B cell (primary cell): ENCODE measurements around the gene SART1. TPM values are rescaled to one million over a fixed set of nuclear protein-coding genes. Genes with fewer than 3 reads are reported as not detected.
A peak's percentile ranks its signal among the peaks of the same experiment; 100 is the strongest.

Experiments used
- ATAC-seq: fragments of 200-7000 bp; cut with Tn5 transposase; one replicate; pipeline ENCODE4 v1.10.0; 2021; ENCODE audit warnings: low read depth, mild to moderate bottlenecking, moderate number of reproducible peaks, moderate library complexity
- CTCF ChIA-PET: fragments of 350-600 bp; sonication (Branson Sonifier 250); formaldehyde crosslinking; loops from one replicate; lab custom pipeline; 2021; ENCODE audit warnings: antibody characterized with exemption, inconsistent platforms; lab: Charles Lee
- POLR2A ChIA-PET: fragments of 350-600 bp; sonication (Branson Sonifier 250); formaldehyde crosslinking; loops from one replicate; lab custom pipeline; 2021; ENCODE audit warnings: antibody characterized with exemption; lab: Charles Lee
- DNase-seq: peaks from one replicate; pipeline ENCODE4 v3.0.0; 2013
- H2AFZ ChIP-seq: 2 replicates; pipeline ENCODE4 v1.6.1; 2012; ENCODE audit warnings: mild to moderate bottlenecking, low read depth, low read length; ENCODE audit not compliant: insufficient read depth, poor library complexity, severe bottlenecking
- H3K27ac ChIP-seq, 2 donors: 1 replicate in 1 of 2; 2 replicates in 1 of 2; pipeline ENCODE4 v1.5.1; 2012 to 2013; ENCODE audit warnings: low read length in 2 of 2, mild to moderate bottlenecking in 2 of 2, moderate library complexity in 1 of 2
- H3K27me3 ChIP-seq, 4 experiments: fragments of 200-600 bp in 1 of 4; sonication (generic) in 1 of 4; replicated peaks in 1 of 4; 1 replicate in 2 of 4; 2 replicates in 2 of 4; pipeline versions ENCODE4 v1.6.1 to v1.7.0; 2013 to 2016; ENCODE audit warnings: low read length in 3 of 4, mild to moderate bottlenecking in 2 of 4, mixed read lengths in 1 of 4, moderate library complexity in 1 of 4; ENCODE audit not compliant: insufficient read depth in 4 of 4, control insufficient read depth in 3 of 4; ENCODE audit errors: control extremely low read depth in 1 of 4
- H3K36me3 ChIP-seq, 2 experiments: replicated peaks in 1 of 2; 1 replicate in 1 of 2; 2 replicates in 1 of 2; pipeline versions ENCODE4 v1.6.1 to v1.7.1; 2013; ENCODE audit warnings: low read length in 1 of 2; ENCODE audit not compliant: insufficient read depth in 2 of 2, control insufficient read depth in 1 of 2; ENCODE audit errors: control extremely low read depth in 1 of 2, extremely low read depth in 1 of 2
- H3K4me1 ChIP-seq, 2 donors: fragments of 200-600 bp in 1 of 2; sonication (generic) in 1 of 2; 1 replicate in 1 of 2; 2 replicates in 1 of 2; pipeline versions ENCODE4 v1.5.1 to v1.6.1; 2013 to 2017; ENCODE audit warnings: low read length in 2 of 2; ENCODE audit not compliant: control insufficient read depth in 2 of 2, insufficient read depth in 2 of 2
- H3K4me2 ChIP-seq: replicated peaks from 2 replicates; pipeline ENCODE3; 2012; ENCODE audit warnings: mild to moderate bottlenecking, low read depth, low read length; ENCODE audit not compliant: poor library complexity, severe bottlenecking
- H3K4me3 ChIP-seq, 5 experiments: fragments of 200-600 bp in 1 of 5; sonication (generic) in 1 of 5; 1 replicate in 3 of 5; 2 replicates in 2 of 5; pipeline versions ENCODE4 v1.5.1 to v1.7.0; 2011 to 2016; ENCODE audit warnings: low read length in 4 of 5, mild to moderate bottlenecking in 4 of 5, low read depth in 2 of 5, control low read depth in 1 of 5, moderate library complexity in 1 of 5; ENCODE audit not compliant: insufficient read depth in 1 of 5; ENCODE audit errors: control extremely low read depth in 1 of 5, extremely low read depth in 1 of 5
- H3K79me2 ChIP-seq: fragments of 200-600 bp; sonication (generic); one replicate; pipeline ENCODE4 v1.6.0; 2016; ENCODE audit warnings: low read length; ENCODE audit not compliant: control insufficient read depth, insufficient read depth
- H3K9ac ChIP-seq: fragments of 200-600 bp; sonication (generic); 2 replicates; pipeline ENCODE4 v1.6.1; 2017; ENCODE audit warnings: mild to moderate bottlenecking, low read length, moderate library complexity
- H3K9me3 ChIP-seq, 3 donors: one replicate each; pipeline versions ENCODE4 v1.6.1 to v1.7.1; 2013; ENCODE audit warnings: low read length in 2 of 3; ENCODE audit not compliant: control insufficient read depth in 2 of 3, insufficient read depth in 1 of 3; ENCODE audit errors: control extremely low read depth in 1 of 3
- H4K20me1 ChIP-seq: 2 replicates; pipeline ENCODE4 v1.6.0; 2012; ENCODE audit warnings: mild to moderate bottlenecking, low read length; ENCODE audit not compliant: insufficient read depth, control insufficient read depth, poor library complexity, severe bottlenecking
- H3K27ac Mint-ChIP-seq: one replicate; pipeline ENCODE4 v1.8.0; 2021; ENCODE audit warnings: mixed read lengths
- H3K27me3 Mint-ChIP-seq: one replicate; pipeline ENCODE4 v1.8.0; 2021; ENCODE audit warnings: mixed read lengths
- H3K4me1 Mint-ChIP-seq: one replicate; pipeline ENCODE4 v1.8.0; 2021; ENCODE audit warnings: mixed read lengths
- H3K4me3 Mint-ChIP-seq: one replicate; pipeline ENCODE4 v1.8.0; 2021; ENCODE audit warnings: mixed read lengths
- H3K9me3 Mint-ChIP-seq: one replicate; pipeline ENCODE4 v1.8.0; 2022; ENCODE audit warnings: mixed read lengths; ENCODE audit not compliant: insufficient read depth
- EZH2 ChIP-seq: IDR thresholded peaks from 2 replicates; pipeline ENCODE4 v1.6.1; 2012; ENCODE audit warnings: borderline replicate concordance, low read depth, mild to moderate bottlenecking, moderate library complexity, low read length; ENCODE audit not compliant: insufficient read depth, poor library complexity, severe bottlenecking
- WGBS: methylation state at CpG from one replicate; pipeline ENCODE4 v1.1.5; 2013; ENCODE audit warnings: missing lambda C conversion rate; ENCODE audit not compliant: insufficient coverage; 5-methylcytosine and 5-hydroxymethylcytosine counted together
- intact Hi-C: fragments of 100-400 bp; cut with micrococcal nuclease; formaldehyde crosslinking; loops from one replicate; pipeline ENCODE4 v1.10.0; 2022
- polyA minus RNA-seq: library from RNA; depleted of rRNA, polyadenylated mRNA; stranded (reverse); fragments of >200 nt; gene quantifications from 2 replicates; pipeline ENCODE4 v1.2.3, GENCODE V29; 2012
- polyA plus RNA-seq: library from polyadenylated mRNA; depleted of rRNA; stranded (reverse); fragments of >200 nt; gene quantifications from 2 replicates; pipeline ENCODE4 v1.2.3, GENCODE V29; 2012
- total RNA-seq, 2 donors: library from RNA; stranded (reverse); fragments of 120-200 nt in 1 of 2; gene quantifications; 1 replicate in 1 of 2; 2 replicates in 1 of 2; pipeline versions ENCODE4 v1.2.3 to v1.2.4, GENCODE V29; 2013 to 2022
- TF ChIP-seq, protein P1 (sequence below): fragments of 200-600 bp; IDR thresholded peaks from one replicate; pipeline ENCODE4 v1.8.0; 2022; ENCODE audit warnings: antibody characterized with exemption, mild to moderate bottlenecking

SART1 gene
- total RNA-seq, result 97.4 and 102 TPM in 2 replicates
- total RNA-seq (2013), result 43.7 TPM
- 57.1 and 74.5 TPM in 2 replicates for polyA plus RNA-seq
- 62.8 and 104 TPM in 2 replicates for polyA minus RNA-seq

DNA sequence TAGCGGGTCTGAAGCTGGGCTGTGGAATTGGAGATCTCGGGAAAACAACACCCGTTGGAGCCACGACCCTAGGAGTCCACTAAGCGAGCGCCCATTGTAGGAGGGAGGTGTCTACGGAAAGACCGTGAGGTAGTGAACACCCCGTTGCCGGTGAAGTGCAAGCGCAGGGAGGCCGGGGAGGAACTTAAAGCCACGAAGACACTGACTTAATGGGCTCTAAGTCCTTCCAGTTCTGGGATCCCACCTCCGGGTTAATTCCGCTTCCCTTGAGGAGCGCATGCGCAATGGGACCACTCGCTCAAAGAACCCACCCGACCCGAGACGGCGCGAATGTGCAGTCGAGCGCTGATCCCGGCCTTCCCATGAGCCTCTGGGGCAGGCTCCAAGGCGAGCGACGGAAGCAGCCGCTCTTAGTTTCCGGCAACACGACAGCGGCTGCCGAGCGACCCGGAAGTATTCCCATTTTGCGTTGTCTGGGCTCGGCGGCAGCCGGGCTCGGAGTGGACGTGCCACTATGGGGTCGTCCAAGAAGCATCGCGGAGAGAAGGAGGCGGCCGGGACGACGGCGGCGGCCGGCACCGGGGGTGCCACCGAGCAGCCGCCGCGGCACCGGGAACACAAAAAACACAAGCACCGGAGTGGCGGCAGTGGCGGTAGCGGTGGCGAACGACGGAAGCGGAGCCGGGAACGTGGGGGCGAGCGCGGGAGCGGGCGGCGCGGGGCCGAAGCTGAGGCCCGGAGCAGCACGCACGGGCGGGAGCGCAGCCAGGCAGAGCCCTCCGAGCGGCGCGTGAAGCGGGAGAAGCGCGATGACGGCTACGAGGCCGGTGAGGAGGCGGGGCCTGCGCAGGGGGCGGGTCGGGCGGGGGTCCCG is at the start of gene SART1:
Gene SART1, plus strand, starts transcription at position 468 of the 874 bp plus-strand sequence. Its CDS starts 47 bp downstream, at position 515.
- peak within 1 kb of the TSS; percentile 98 for H3K27ac Mint-ChIP-seq
- intact Hi-C loops, result loop anchor here (1.0 kb wide), 6 partner anchors 33 to 241 kb away; partner anchors contain the start of genes BANF1, C11orf68, DRAP1 and EIF1AD
- peak within 1 kb of the TSS; percentile 74 to 90 (median 87) for H3K4me3 ChIP-seq
- H3K27ac ChIP-seq, result peak within 1 kb of the TSS; percentile 77 to 89
- ChIA-PET CTCF (interaction anchor here (0.9 to 3.4 kb wide), 6 partner anchors 20 to 181 kb away, joined by 3 to 27 read pairs (median 4); partner anchors contain the start of genes BANF1, CCDC85B, EIF1AD and FIBP), POLR2A (interaction anchor here (0.6 to 2.2 kb wide), 11 partner anchors 32 to 897 kb away, joined by 3 to 14 read pairs (median 6); partner anchors contain the start of genes BANF1, CCDC85B, CFL1 and EIF1AD)
- ATAC-seq (peak; percentile 90), DNase-seq (peak; percentile 97)
- no peaks in the 10 kb centered on the region for H3K9me3 Mint-ChIP-seq
- H3K36me3 ChIP-seq, result peaks cover 6 to 30% of the 10 kb centered on the region in 2 experiments
- no peaks in the 10 kb centered on the region for H3K27me3 Mint-ChIP-seq
- H3K4me3 Mint-ChIP-seq, result peak within 1 kb of the TSS; percentile 98
- H2AFZ ChIP-seq, result peak within 1 kb of the TSS; percentile 94
- peak within 1 kb of the TSS; percentile 95 for H3K4me2 ChIP-seq
- under 1% methylated on average over 95 of the region's 97 CpGs for WGBS
- no peaks in the 10 kb centered on the region for H3K27me3 ChIP-seq
- H3K9ac ChIP-seq, result peak within 1 kb of the TSS; percentile 97
- peaks cover 54% of the 10 kb centered on the region for H3K79me2 ChIP-seq
- H3K4me1 ChIP-seq, result peaks cover 34 to 45% of the 10 kb centered on the region in 2 donors
- peaks cover 37% of the 10 kb centered on the region for H4K20me1 ChIP-seq
- TF ChIP-seq, protein P1, sequence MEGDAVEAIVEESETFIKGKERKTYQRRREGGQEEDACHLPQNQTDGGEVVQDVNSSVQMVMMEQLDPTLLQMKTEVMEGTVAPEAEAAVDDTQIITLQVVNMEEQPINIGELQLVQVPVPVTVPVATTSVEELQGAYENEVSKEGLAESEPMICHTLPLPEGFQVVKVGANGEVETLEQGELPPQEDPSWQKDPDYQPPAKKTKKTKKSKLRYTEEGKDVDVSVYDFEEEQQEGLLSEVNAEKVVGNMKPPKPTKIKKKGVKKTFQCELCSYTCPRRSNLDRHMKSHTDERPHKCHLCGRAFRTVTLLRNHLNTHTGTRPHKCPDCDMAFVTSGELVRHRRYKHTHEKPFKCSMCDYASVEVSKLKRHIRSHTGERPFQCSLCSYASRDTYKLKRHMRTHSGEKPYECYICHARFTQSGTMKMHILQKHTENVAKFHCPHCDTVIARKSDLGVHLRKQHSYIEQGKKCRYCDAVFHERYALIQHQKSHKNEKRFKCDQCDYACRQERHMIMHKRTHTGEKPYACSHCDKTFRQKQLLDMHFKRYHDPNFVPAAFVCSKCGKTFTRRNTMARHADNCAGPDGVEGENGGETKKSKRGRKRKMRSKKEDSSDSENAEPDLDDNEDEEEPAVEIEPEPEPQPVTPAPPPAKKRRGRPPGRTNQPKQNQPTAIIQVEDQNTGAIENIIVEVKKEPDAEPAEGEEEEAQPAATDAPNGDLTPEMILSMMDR, result no peak
- TF ChIP-seq EZH2, result no peak
- peaks cover 0 to 3% (median 0%) of the 10 kb centered on the region in 3 donors for H3K9me3 ChIP-seq
- peaks cover 51% of the 10 kb centered on the region for H3K4me1 Mint-ChIP-seq
